Left hindlimb (tissue), 1 donor: Measurements from ENCODE around the gene SMIM30.
A peak's percentile ranks its signal among the peaks of the same experiment; 100 is the strongest.

Experiments
- DNase-seq: peaks from one replicate; pipeline ENCODE4 v3.0.0-alpha.2; 2018

SMIM30 gene

DNA sequence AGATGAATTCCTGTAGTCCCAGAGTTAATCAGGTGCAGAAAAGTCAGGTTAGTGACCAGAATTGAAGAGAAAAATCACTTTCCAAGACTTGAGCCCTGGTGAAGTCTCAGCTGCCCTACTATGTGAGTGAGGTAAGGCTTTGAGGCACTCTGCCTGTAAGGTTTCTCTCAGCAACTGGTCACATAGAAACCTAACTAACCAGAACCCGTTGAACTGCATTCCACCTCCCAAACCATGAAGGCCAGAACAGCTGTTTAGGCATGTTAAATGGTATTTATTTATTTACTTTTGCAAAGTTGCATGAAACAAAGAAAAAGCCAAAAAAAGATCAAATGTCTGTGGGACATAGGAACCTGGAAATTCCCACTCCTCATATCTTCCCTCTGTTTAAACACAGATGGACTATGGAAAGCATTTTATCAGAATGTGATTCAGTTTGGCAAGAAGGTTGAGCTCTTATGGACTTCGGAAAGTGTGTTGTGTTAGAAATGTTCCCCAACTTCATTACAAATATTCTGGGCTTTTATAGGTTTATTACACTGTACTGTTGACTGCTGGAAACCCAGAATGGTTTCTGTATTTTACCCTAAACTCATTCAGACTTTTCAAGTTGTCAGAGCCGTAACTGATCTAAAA lies 19.0 kb downstream of the SMIM30 start:
- DNase-seq = no peak

DNA sequence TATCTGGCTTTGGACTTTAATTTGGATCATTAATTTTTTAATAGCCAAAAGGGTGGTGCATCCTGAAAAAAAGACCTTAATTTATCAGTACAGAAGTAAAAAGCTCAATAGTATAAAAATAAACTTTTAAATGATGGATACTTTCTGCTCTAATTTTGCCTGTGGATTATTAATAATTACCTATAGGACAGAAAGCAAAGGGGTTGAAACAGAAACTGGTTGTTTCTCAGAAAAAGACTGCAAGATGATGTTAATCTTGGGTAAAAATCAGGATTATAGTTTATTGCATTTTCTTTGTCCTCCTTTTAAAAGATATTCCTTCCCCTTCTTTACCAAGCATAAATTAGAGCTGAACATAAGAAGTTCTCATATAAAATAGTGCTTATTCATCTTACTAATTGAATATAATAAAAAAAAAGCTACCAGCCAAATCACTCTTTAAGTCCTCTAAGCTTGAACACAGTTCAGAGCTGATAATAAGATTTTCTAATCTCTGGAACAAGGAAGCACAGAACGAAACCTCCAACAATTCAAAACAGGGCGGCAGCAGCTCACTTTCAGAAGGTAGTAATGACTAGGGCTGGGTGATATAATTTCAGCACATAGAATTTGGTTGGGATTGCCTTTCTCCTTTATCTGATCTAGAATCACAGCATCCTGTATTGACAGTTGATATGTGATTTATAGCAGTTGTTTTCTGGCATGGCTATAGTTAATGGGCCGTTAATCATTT lies 23.7 kb downstream of the SMIM30 start:
- no peak for DNase-seq

GRCh38 chr7:113093561-113093960 lies 24.8 kb downstream of the SMIM30 start:
- no peak for DNase-seq

GRCh38 chr7:113092762-113093161 lies 25.6 kb downstream of the SMIM30 start:
- no peak for DNase-seq

DNA sequence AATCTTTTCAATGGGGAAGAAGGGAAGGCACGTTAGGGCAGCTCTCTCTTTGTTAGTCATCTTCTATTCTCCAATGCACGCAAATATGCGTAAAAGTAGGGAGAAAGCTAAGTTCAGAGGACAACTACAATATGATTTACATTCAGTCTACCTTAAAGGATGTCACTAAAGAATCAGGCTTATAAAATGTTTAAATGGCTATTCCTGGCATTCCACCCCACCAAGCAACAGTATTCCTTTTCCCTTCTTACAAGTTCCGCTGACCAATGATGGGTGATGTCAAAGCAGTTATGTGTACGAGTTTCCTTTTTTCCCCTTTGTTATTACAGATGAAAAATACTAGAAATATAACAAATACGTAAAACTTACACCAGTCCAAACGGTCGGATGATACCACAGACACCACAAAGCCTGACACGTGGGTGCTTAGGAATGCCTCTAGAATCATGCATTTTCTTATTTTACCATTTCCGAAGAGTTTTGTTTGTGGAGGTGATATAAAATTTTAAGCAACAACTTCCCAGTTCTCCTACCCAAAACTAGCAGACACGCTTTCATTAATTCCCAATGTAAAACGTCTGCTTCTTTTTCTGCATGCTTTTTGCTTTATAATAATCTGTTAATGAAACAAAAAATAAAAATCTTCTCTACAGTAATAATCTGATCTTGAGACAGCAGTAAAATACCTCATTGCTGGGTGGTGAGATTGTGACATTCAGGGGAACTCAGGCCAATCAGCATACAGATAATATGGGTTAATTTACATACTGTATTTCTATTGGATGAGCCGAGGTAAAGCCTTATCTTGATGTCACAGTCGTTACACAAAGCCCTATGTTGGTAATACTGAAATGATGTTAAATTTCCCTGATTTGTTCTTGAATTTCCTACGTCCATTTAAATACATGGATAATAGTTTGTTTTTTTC lies 31.0 kb downstream of the SMIM30 start:
- no peak for DNase-seq

DNA sequence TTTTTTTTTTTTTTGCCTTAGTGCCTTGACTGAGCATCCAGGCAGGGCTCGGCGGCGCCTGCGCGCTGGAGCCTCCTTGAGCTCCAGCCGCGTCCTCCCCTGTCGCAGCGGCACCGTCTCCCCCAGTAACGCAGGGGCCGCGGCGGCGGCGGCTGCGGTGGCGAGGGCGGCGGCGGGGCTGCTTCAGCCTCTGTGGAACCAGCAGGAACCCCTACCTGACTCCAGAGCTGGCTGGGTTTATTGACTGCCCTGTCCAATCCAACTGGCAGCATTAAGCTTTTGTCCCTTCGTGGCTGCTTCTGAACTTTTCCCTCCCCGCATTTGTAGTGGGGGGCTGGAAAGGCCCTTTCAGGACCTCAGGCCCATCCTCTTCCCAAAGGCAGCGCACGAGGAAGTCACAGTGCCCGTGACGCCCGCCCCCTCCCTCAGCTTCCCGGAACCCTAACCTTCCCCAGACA lies 31.9 kb downstream of the SMIM30 start, which contains the start of gene GPR85:
GPR85 (minus strand) TSS at position 397 of the 458 bp plus-strand sequence. CDS start 2,106 bp downstream, outside the sequence.
- DNase-seq = peak; percentile 78

DNA sequence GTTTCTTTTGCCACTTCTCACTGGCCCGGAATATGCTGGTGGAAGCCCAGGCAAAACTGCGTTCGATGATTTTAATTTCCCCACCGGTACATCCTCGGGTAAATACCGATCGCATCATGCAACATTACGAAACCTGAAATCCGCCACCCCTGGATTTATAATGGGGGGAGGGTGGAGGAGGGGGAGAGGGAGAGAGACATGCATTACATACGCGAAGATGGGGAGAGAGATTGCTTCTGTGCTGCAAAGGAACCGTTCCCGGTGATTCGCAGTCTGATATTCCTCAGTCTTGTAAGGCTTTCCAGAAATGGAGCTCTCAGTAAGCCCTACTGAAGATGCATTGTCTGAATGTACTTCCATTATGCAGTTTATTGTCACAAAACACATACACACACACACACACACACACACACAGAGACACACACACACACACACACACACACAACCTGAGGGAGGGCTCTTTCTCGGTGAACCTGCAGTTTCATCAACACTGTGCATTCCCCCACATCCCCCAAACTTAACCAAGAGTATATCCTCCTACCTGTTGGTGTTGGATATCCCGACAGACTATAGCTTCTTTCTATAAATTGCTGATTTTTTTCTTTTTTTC lies 32.5 kb downstream of the SMIM30 start:
- DNase-seq = peak; percentile 29

DNA sequence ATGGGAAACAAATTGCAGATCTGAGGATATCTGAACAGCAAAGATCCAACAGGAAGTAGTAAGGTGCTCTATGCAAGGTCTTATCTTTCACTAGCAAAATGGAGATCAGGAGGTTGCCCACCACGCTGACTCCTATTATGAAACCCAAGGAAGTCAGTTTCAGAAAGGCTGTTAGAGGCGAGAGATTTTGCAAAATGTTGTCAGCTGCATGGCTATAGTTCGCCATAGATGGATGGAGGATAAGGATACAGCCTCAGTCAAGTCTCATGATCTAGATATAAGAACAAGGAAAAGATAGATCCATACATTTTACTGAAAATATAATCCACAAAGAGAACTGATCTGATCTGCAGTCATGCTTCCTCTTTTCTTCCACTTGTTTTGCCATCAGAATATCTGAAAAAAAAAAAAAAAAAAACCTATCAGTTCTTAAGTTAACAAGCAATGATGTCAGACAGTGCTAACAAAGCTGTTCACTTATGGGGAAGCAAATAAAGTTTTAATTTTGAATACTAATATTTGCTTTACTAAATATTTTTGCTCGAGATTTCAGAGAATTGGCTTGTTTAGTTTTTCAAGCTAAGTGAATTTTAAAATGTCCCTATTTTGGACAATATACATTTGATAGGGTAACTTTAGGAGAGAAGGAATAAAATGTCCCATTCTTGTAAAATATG lies 33.7 kb downstream of the SMIM30 start:
- no peak for DNase-seq

- DNase-seq = peak; percentile 16
These were observed 34.4 kb downstream of the SMIM30 start for GRCh38 chr7:113083816-113084495.

- DNase-seq = peak; percentile 21
These were observed 35.1 kb downstream of the SMIM30 start for GRCh38 chr7:113083132-113083815.

GRCh38 chr7:113078331-113078730 lies 40.0 kb downstream of the SMIM30 start:
- DNase-seq = no peak

GRCh38 chr7:113076703-113077102 lies 41.7 kb downstream of the SMIM30 start:
- DNase-seq = no peak

- DNase-seq = no peak
These were observed 46.9 kb downstream of the SMIM30 start for GRCh38 chr7:113071465-113071864.
